ENCODE data around the gene REC114.

The REC114 gene

DNA sequence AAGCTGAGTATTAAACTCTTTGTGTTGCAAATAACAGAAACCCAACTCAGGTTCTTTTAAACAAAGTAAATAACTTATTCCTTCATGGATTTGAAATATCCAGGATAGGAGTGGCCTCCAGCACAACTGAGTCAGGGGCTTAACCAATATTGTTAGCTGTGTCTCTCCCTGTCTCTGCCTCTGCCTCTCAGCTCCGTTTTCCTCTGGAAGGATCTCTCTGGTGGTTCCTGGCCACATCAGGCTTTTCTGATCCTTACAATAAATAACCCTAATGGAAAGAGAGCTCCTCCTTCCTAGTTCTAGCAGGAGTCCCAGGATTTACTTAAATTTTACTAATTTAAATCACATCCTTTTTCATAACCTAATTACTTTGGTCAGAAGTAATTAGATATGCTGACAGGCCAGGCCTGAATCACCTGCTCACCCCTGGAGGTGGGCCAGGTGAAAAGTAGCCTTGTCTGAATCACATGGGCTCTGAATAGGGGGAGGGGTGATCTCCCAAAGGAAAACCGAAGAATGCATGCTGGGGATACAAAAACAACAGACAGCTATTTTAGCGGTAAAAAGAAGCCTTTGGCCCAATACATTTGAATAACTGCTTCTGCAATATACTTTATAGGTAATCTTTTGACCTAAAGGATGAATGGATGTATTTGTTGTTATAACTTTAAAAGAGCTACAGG, 75.4 kb downstream of the REC114 start:
- TF ChIP-seq, protein P1, sequence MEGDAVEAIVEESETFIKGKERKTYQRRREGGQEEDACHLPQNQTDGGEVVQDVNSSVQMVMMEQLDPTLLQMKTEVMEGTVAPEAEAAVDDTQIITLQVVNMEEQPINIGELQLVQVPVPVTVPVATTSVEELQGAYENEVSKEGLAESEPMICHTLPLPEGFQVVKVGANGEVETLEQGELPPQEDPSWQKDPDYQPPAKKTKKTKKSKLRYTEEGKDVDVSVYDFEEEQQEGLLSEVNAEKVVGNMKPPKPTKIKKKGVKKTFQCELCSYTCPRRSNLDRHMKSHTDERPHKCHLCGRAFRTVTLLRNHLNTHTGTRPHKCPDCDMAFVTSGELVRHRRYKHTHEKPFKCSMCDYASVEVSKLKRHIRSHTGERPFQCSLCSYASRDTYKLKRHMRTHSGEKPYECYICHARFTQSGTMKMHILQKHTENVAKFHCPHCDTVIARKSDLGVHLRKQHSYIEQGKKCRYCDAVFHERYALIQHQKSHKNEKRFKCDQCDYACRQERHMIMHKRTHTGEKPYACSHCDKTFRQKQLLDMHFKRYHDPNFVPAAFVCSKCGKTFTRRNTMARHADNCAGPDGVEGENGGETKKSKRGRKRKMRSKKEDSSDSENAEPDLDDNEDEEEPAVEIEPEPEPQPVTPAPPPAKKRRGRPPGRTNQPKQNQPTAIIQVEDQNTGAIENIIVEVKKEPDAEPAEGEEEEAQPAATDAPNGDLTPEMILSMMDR (conservative IDR thresholded peaks at IDR 0.05; ENCODE audit: low read depth), result no peak
- ChIA-PET POLR2A (ENCODE audit: low non-redundant PET) (no interaction called here), CTCF (no interaction called here)
- no peak overlapping the region for H3K27ac ChIP-seq
- no peak for DNase-seq (ENCODE audit: low spot score)

DNA sequence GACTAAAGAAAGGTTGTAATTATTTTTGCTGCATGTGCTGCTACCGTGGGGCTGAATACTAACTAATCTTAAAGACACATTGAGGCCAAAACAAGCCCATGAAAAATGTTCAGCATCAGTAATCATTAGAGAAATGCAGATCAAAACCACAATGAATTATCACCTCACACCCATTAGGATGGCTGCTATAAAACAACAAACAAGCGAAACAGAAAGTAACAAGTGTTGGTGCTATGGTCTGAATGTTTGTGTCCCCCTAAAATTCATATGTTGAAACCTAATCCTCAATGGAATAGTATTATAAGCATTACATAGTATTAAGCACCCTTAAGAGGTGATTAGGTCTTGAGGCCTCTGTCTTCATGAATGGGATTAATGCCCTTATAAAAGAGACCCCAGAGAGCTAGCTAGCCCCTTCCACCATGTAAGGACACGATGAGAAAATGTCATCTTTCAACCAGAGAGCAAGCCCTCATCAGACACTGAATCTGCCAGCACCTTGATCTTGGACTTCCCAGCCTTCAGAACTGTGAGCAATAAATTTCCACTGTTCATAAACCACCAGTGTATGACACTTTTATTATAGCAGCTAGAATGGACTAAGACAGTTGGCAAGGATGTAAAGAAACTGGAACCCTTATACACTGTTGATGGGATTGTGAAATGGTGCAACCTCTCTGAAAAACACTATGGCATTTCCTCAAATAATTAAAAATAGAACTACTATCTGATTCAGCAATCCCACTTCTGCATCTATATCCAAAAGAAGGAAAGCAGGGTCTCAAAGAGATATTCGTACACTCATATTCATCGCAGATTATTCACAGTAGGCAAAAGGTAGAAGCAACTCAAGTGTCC, 76.1 kb downstream of the REC114 start:
- H3K27ac ChIP-seq, result no peak overlapping the region
- TF ChIP-seq, protein P1 (conservative IDR thresholded peaks at IDR 0.05; ENCODE audit: low read depth), result no peak
- ChIA-PET CTCF (no interaction called here), POLR2A (ENCODE audit: low non-redundant PET) (no interaction called here)
- no peak for DNase-seq (ENCODE audit: low spot score)

DNA sequence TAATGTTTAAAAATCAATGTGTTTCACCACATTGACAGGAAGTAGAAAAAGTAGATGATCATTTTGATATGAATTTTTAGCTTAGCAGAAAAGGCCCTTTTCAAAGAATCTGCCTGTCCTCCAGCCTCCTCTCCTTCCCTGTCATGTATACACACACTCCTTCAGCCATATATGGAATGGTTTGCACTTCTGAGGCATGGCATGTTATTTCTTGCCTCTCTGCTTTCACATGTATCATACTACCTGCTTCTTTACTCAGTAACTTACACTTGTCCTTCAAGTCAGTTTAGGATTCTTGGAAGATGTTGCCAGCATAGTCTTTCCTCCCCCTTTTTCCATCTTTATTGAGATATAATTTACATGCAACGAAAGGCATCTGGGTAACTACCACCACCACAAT, 79.0 kb downstream of the REC114 start:
- TF ChIP-seq, protein P1 (conservative IDR thresholded peaks at IDR 0.05; ENCODE audit: low read depth), result no peak
- ChIA-PET POLR2A (ENCODE audit: low non-redundant PET) (no interaction called here), CTCF (interaction anchor here (0.6 to 0.7 kb wide), 2 partner anchors 142 to 354 kb away, joined by 3 read pairs; no protein-coding TSS in a partner anchor)
- DNase-seq (ENCODE audit: low spot score), result no peak
- no peak overlapping the region for H3K27ac ChIP-seq

DNA sequence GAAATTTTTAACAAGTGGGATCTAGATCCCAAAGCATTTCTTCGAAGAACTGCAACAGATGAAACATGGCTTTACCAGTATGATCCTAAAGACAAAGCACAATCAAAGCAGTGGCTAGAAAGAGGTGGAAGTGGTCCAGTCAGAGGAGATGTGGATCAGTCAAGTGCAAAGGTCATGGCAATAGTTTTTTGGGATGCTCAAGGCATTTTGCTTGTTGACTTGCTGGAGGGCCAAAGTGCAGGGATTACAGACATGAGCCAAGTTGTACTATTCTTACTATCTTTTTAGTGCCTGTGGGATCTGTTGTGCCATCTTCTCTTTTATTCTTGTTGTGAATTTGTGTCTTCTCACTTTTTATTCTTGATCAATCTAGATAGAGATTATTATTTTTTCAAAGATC, 82.0 kb downstream of the REC114 start:
- POLR2A ChIA-PET (ENCODE audit: low non-redundant PET), result no interaction called here

DNA sequence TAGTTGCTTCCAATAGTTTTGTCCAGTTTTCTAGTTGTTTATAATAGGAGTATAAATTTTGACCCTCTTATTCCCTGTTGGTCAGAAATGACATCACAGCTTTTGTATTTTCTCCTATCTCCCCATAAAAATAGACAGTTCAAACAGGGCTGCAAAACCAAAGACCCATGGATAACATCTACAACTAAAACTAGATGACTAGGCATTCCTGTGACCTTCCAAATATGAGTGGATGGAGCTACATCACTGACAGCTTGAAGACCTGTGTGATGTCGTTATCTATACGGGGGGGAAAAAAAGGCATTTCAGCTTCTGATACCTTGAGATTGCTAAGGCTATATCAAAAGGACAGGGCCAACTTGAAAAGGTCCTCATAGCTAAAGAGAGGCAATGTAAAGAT, 84.6 kb downstream of the REC114 start:
- ChIA-PET CTCF (no interaction called here), POLR2A (ENCODE audit: low non-redundant PET) (no interaction called here)

More for the DNA sequence above, 82.0 kb downstream of the REC114 start:
- TF ChIP-seq, protein P1 (conservative IDR thresholded peaks at IDR 0.05; ENCODE audit: low read depth), result no peak
- no peak for DNase-seq (ENCODE audit: low spot score)
- no peak overlapping the region for H3K27ac ChIP-seq
- CTCF ChIA-PET, result interaction anchor here (0.7 to 0.8 kb wide), 3 partner anchors 36 to 636 kb away, joined by 3 to 4 read pairs (median 3); no protein-coding TSS in a partner anchor

DNA sequence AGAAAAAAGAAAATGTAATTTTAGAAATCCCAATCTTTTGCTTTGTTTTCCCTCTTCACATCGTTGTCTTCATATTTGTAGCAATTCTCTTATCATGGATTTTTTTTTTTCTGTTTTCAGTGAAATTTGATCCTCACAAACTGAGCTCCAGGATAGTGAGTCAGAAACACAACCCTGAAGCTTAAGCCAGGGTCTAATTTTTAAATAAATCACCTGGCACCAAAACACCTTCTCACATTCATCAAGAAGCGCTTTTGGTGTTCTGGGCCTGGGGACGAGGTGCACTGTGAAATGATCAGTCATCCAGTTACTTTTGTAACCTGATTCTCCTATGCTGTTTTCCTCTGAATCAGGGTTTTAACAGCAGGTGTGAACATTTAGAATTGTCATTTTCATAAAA, 87.7 kb downstream of the REC114 start:
- DNase-seq (ENCODE audit: low spot score), result no peak
- H3K27ac ChIP-seq, result no peak overlapping the region
- CTCF ChIA-PET, result no interaction called here
- TF ChIP-seq, protein P1 (conservative IDR thresholded peaks at IDR 0.05; ENCODE audit: low read depth), result no peak
- POLR2A ChIA-PET (ENCODE audit: low non-redundant PET), result no interaction called here

More for the DNA sequence above, 84.6 kb downstream of the REC114 start:
- H3K27ac ChIP-seq, result no peak overlapping the region
- DNase-seq (ENCODE audit: low spot score), result no peak
- TF ChIP-seq, protein P1 (conservative IDR thresholded peaks at IDR 0.05; ENCODE audit: low read depth), result no peak
